Measurements from ENCODE around the gene PDIA2.

PDIA2 gene

GRCh38 chr16:239948-240277, 43.1 kb upstream of the PDIA2 start:
- no peak for ATAC-seq
- no peak for TF ChIP-seq BACH2 (CRISPR knock-in tag; IDR thresholded peaks at IDR 0.05; ENCODE audit: borderline replicate concordance)
- TF ChIP-seq, protein P1, sequence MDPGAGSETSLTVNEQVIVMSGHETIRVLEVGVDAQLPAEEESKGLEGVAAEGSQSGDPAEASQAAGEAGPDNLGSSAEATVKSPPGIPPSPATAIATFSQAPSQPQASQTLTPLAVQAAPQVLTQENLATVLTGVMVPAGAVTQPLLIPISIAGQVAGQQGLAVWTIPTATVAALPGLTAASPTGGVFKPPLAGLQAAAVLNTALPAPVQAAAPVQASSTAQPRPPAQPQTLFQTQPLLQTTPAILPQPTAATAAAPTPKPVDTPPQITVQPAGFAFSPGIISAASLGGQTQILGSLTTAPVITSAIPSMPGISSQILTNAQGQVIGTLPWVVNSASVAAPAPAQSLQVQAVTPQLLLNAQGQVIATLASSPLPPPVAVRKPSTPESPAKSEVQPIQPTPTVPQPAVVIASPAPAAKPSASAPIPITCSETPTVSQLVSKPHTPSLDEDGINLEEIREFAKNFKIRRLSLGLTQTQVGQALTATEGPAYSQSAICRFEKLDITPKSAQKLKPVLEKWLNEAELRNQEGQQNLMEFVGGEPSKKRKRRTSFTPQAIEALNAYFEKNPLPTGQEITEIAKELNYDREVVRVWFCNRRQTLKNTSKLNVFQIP (CRISPR knock-in tag; IDR thresholded peaks at IDR 0.05; ENCODE audit: borderline replicate concordance, low read depth), result no peak
- no peak for TF ChIP-seq CSRNP3 (CRISPR knock-in tag; IDR thresholded peaks at IDR 0.05)
- no peak for TF ChIP-seq PATZ1 (CRISPR knock-in tag; IDR thresholded peaks at IDR 0.05; ENCODE audit: borderline replicate concordance)

- TF ChIP-seq TSHZ2 (CRISPR knock-in tag; IDR thresholded peaks at IDR 0.05), result no peak
- no peak for TF ChIP-seq GLIS3 (CRISPR knock-in tag; IDR thresholded peaks at IDR 0.05)
- no peak for TF ChIP-seq ARNTL (CRISPR knock-in tag; IDR thresholded peaks at IDR 0.05; ENCODE audit: borderline replicate concordance, low read depth)
- TF ChIP-seq PPARA (CRISPR knock-in tag; IDR thresholded peaks at IDR 0.05; ENCODE audit: borderline replicate concordance), result no peak
- no peak for TF ChIP-seq TOX (CRISPR knock-in tag; IDR thresholded peaks at IDR 0.05; ENCODE audit: borderline replicate concordance)
- no peak for TF ChIP-seq ZNF8 (CRISPR knock-in tag; IDR thresholded peaks at IDR 0.05)
- TF ChIP-seq ZFP30 (CRISPR knock-in tag; IDR thresholded peaks at IDR 0.05), result no peak
- no peak for TF ChIP-seq PATZ1 (CRISPR knock-in tag; IDR thresholded peaks at IDR 0.05; ENCODE audit: borderline replicate concordance)
- no peak for TF ChIP-seq ZNF70 (CRISPR knock-in tag; IDR thresholded peaks at IDR 0.05)
- TF ChIP-seq CSDC2 (CRISPR knock-in tag; IDR thresholded peaks at IDR 0.05), result no peak
- TF ChIP-seq ZC3H10 (CRISPR knock-in tag; IDR thresholded peaks at IDR 0.05), result no peak
- no peak for TF ChIP-seq SNAI2 (CRISPR knock-in tag; IDR thresholded peaks at IDR 0.05)
- TF ChIP-seq CREB5 (CRISPR knock-in tag; IDR thresholded peaks at IDR 0.05; ENCODE audit: low read depth), result no peak
- TF ChIP-seq, protein P1 (CRISPR knock-in tag; IDR thresholded peaks at IDR 0.05; ENCODE audit: borderline replicate concordance, low read depth), result no peak
- TF ChIP-seq BACH2 (CRISPR knock-in tag; IDR thresholded peaks at IDR 0.05; ENCODE audit: borderline replicate concordance), result no peak
- TF ChIP-seq ZNF565 (CRISPR knock-in tag; conservative IDR thresholded peaks at IDR 0.05; ENCODE audit: low read depth), result no peak
- TF ChIP-seq RARB (CRISPR knock-in tag; IDR thresholded peaks at IDR 0.05), result no peak
- no peak for TF ChIP-seq ISL1 (CRISPR knock-in tag; IDR thresholded peaks at IDR 0.05)
- no peak for TF ChIP-seq ESRRG (CRISPR knock-in tag; IDR thresholded peaks at IDR 0.05)
- ATAC-seq, result no peak
These were observed 42.4 kb upstream of the PDIA2 start for GRCh38 chr16:240559-240958.

Data from SK-N-SH treated with all-trans-retinoic acid at 6 μM for 48 hours (cell line).